HEK293 (cell line): ENCODE results near the gene ZCCHC3.

ENCODE experiments used
- CTCF ChIA-PET: fragments of 350-600 bp; formaldehyde crosslinking; extraction: SDS; loops from one replicate; lab custom pipeline; 2021; ENCODE audit warnings: antibody characterized with exemption; lab: Yijun Ruan, JAX
- POLR2A ChIA-PET: fragments of 300-600 bp; formaldehyde crosslinking; extraction: SDS; loops from one replicate; lab custom pipeline; 2020; ENCODE audit warnings: antibody characterized with exemption, inconsistent platforms; lab: Yijun Ruan, JAX
- H3K27ac ChIP-seq: fragments of 200-500 bp; sonication (Bioruptor generic); 2 replicates; pipeline ENCODE4 v1.5.1; 2014; ENCODE audit warnings: low read depth, low read length, control low read depth, inconsistent platforms; ENCODE audit errors: extremely low read depth
- H3K36me3 ChIP-seq, 2 experiments: fragments of 200-500 bp in 1 of 2; sonication (Bioruptor generic) in 1 of 2; 1 replicate in 1 of 2; 2 replicates in 1 of 2; pipeline ENCODE4 v1.5.1; 2014 to 2017; ENCODE audit warnings: inconsistent platforms in 2 of 2, low read length in 2 of 2; ENCODE audit not compliant: control insufficient read depth in 2 of 2, insufficient read depth in 1 of 2
- H3K4me1 ChIP-seq: fragments of 200-500 bp; sonication (Bioruptor generic); 2 replicates; pipeline ENCODE4 v1.5.1; 2014; ENCODE audit warnings: mild to moderate bottlenecking, low read length, inconsistent platforms; ENCODE audit not compliant: control insufficient read depth, insufficient read depth
- H3K4me3 ChIP-seq: 2 replicates; pipeline ENCODE4 v1.5.1; 2011; ENCODE audit warnings: low read depth, mild to moderate bottlenecking, control low read depth, low read length, moderate library complexity
- H3K9me3 ChIP-seq: fragments of 200-500 bp; sonication (Bioruptor generic); 2 replicates; pipeline ENCODE4 v1.5.1; 2014; ENCODE audit warnings: low read depth, low read length, inconsistent platforms; ENCODE audit not compliant: control insufficient read depth, insufficient read depth
- AEBP2 ChIP-seq: fragments of 450-650 bp; formaldehyde crosslinking; IDR thresholded peaks from 2 replicates; pipeline ENCODE4 v1.5.1; 2016; ENCODE audit warnings: missing biosample characterization, missing genetic modification characterization, borderline replicate concordance
- GLIS1 ChIP-seq: fragments of 450-650 bp; formaldehyde crosslinking; IDR thresholded peaks from 2 replicates; pipeline ENCODE4 v1.5.1; 2016; ENCODE audit warnings: missing biosample characterization, missing genetic modification characterization
- SCRT1 ChIP-seq: fragments of 450-650 bp; formaldehyde crosslinking; IDR thresholded peaks from 2 replicates; pipeline ENCODE4 v1.5.1; 2016; ENCODE audit warnings: missing biosample characterization, missing genetic modification characterization, borderline replicate concordance
- SP7 ChIP-seq: fragments of 450-650 bp; formaldehyde crosslinking; IDR thresholded peaks from 2 replicates; pipeline ENCODE4 v1.5.1; 2016; ENCODE audit warnings: missing biosample characterization, missing genetic modification characterization
- YY1 ChIP-seq: fragments of 450-650 bp; formaldehyde crosslinking; IDR thresholded peaks from 2 replicates; pipeline ENCODE4 v1.5.1; 2018; ENCODE audit warnings: missing biosample characterization, missing genetic modification characterization
- ZBTB10 ChIP-seq: fragments of 450-650 bp; formaldehyde crosslinking; IDR thresholded peaks from 2 replicates; pipeline ENCODE4 v1.5.1; 2016; ENCODE audit warnings: missing biosample characterization, missing genetic modification characterization
- ZNF155 ChIP-seq: fragments of 450-650 bp; formaldehyde crosslinking; IDR thresholded peaks from 2 replicates; pipeline ENCODE4 v1.5.1; 2016; ENCODE audit warnings: missing biosample characterization, missing genetic modification characterization
- ZNF19 ChIP-seq: fragments of 450-650 bp; formaldehyde crosslinking; IDR thresholded peaks from 2 replicates; pipeline ENCODE4; 2016; ENCODE audit warnings: missing biosample characterization, missing genetic modification characterization, low read depth
- ZNF280D ChIP-seq: fragments of 450-650 bp; formaldehyde crosslinking; IDR thresholded peaks from 2 replicates; pipeline ENCODE4 v1.5.1; 2016; ENCODE audit warnings: missing biosample characterization, missing genetic modification characterization
- ZNF341 ChIP-seq: fragments of 450-650 bp; formaldehyde crosslinking; IDR thresholded peaks from 2 replicates; pipeline ENCODE4; 2016; ENCODE audit warnings: low read depth, missing biosample characterization, missing genetic modification characterization
- ZNF350 ChIP-seq: fragments of 450-650 bp; formaldehyde crosslinking; IDR thresholded peaks from 2 replicates; pipeline ENCODE4 v1.5.0; 2017; ENCODE audit warnings: missing biosample characterization, mild to moderate bottlenecking, missing genetic modification characterization
- ZNF354C ChIP-seq: fragments of 450-650 bp; formaldehyde crosslinking; IDR thresholded peaks from 2 replicates; pipeline ENCODE4 v1.5.1; 2016; ENCODE audit warnings: missing biosample characterization, missing genetic modification characterization, low read depth, borderline replicate concordance
- ZNF394 ChIP-seq: fragments of 450-650 bp; formaldehyde crosslinking; IDR thresholded peaks from 2 replicates; pipeline ENCODE4 v1.5.1; 2016; ENCODE audit warnings: missing biosample characterization, missing genetic modification characterization, mild to moderate bottlenecking, moderate library complexity, borderline replicate concordance
- ZNF398 ChIP-seq: fragments of 450-650 bp; formaldehyde crosslinking; IDR thresholded peaks from 2 replicates; pipeline ENCODE4 v1.5.1; 2017; ENCODE audit warnings: missing biosample characterization, missing genetic modification characterization
- ZNF548 ChIP-seq: fragments of 450-650 bp; formaldehyde crosslinking; IDR thresholded peaks from 2 replicates; pipeline ENCODE4 v1.5.1; 2016; ENCODE audit warnings: missing biosample characterization, missing genetic modification characterization
- ZNF555 ChIP-seq: fragments of 450-650 bp; formaldehyde crosslinking; conservative IDR thresholded peaks from 2 replicates; pipeline ENCODE4 v1.5.1; 2017; ENCODE audit warnings: missing biosample characterization, mild to moderate bottlenecking, missing genetic modification characterization, inconsistent platforms
- ZNF585B ChIP-seq: fragments of 450-650 bp; formaldehyde crosslinking; IDR thresholded peaks from 2 replicates; pipeline ENCODE4 v1.5.1; 2016; ENCODE audit warnings: missing biosample characterization, missing genetic modification characterization
- ZNF621 ChIP-seq: fragments of 450-650 bp; formaldehyde crosslinking; IDR thresholded peaks from 2 replicates; pipeline ENCODE4 v1.5.1; 2017; ENCODE audit warnings: missing biosample characterization, missing genetic modification characterization
- ZNF624 ChIP-seq: fragments of 450-650 bp; formaldehyde crosslinking; IDR thresholded peaks from 2 replicates; pipeline ENCODE4 v1.5.1; 2017; ENCODE audit warnings: missing biosample characterization, missing genetic modification characterization
- ZNF791 ChIP-seq: fragments of 450-650 bp; formaldehyde crosslinking; IDR thresholded peaks from 2 replicates; pipeline ENCODE4 v1.5.1; 2016; ENCODE audit warnings: missing biosample characterization, missing genetic modification characterization
- ZSCAN5A ChIP-seq: fragments of 450-650 bp; formaldehyde crosslinking; IDR thresholded peaks from 2 replicates; pipeline ENCODE4 v1.5.1; 2016; ENCODE audit warnings: missing biosample characterization, missing genetic modification characterization
- TF ChIP-seq, protein P1 (sequence below): fragments of 450-650 bp; formaldehyde crosslinking; IDR thresholded peaks from 2 replicates; pipeline ENCODE4 v1.5.1; 2017; ENCODE audit warnings: missing biosample characterization, missing genetic modification characterization

Gene ZCCHC3

DNA sequence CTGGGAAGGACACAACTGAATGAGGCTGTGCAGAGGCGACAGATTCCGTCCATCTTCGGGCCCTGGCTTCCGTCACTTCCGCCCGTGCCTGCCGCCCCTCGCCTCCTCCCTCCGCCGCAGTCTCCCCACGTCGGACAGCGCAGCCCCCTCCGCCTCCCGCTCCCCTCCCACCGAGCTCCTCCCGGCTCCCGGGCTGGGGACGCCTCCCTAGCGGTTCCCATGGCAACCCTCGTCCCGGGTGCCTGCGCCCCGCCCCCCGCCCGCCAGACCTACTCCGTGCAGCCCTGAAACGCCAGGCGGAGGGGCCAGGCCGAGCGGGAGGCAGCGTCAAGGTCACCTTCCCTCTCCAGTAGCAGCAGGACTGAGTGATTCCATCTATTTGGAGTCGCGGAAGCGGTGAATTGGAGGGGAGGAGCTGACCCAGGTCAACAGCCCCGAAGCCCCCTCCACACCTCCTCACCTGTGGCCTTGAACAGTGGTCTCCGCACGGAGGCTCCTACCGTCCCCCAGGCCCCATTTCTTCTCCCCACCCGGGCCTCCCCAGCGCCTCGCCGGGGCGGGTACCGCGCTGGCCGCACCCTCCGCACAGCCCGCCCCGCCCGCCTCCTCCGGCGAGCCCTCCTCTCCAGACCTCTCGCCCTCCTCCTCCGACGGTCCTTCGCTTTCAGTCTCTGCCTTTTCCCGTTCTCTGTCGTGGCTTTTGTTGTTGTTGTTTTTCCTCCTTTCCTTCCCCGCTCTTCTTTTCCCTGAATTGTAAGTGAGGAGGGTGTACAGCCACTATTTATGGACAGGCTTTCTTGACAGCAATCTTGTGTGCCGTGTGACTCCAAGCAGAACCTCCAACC is 50.5 kb downstream of the ZCCHC3 start:
- Histone ChIP-seq H3K4me3 (peak overlapping the region; percentile 50), H3K27ac (peak overlapping the region; percentile 90), H3K9me3 (no peaks in the 10 kb centered on the region), H3K4me1 (peaks cover 10% of the 10 kb centered on the region), H3K36me3 (peaks cover 12 to 20% of the 10 kb centered on the region in 2 experiments; a peak in 2 of 3 replicates)
- CTCF ChIA-PET, result interaction anchor here (0.6 to 0.7 kb wide), 2 partner anchors 23 to 315 kb away, joined by 3 read pairs; partner anchors contain the start of gene SOX12
- POLR2A ChIA-PET, result interaction anchor here (0.5 to 2.9 kb wide), 26 partner anchors 8 to 391 kb away, joined by 3 to 23 read pairs (median 4); partner anchors contain the start of genes CSNK2A1, RBCK1, SOX12 and TRIB3
- TF ChIP-seq ZNF548, result no peak
- TF ChIP-seq SCRT1 (tag by site-specific recombination), result no peak
- peak; percentile 97 for TF ChIP-seq ZBTB10 (tag by site-specific recombination)
- TF ChIP-seq ZNF394 (tag by site-specific recombination), result no peak; the same call in 1 of the 2 replicates
- TF ChIP-seq YY1, result peak; percentile 36; the same call in 1 of the 2 replicates
- TF ChIP-seq ZNF350 (tag by site-specific recombination), result no peak
- TF ChIP-seq ZNF624 (tag by site-specific recombination), result no peak
- peak; percentile 98 for TF ChIP-seq ZNF398 (tag by site-specific recombination)
- peak; percentile 97 for TF ChIP-seq ZNF341 (tag by site-specific recombination)
- no peak for TF ChIP-seq AEBP2 (tag by site-specific recombination)
- no peak for TF ChIP-seq ZNF791 (tag by site-specific recombination)
- TF ChIP-seq ZNF280D (tag by site-specific recombination), result no peak
- TF ChIP-seq GLIS1 (tag by site-specific recombination), result peak; percentile 94
- no peak for TF ChIP-seq ZSCAN5A (tag by site-specific recombination)
- peak; percentile 82 for TF ChIP-seq SP7 (tag by site-specific recombination)
- no peak for TF ChIP-seq ZNF155 (tag by site-specific recombination)
- no peak for TF ChIP-seq ZNF621 (tag by site-specific recombination)
- TF ChIP-seq ZNF19 (tag by site-specific recombination), result no peak
- TF ChIP-seq ZNF555 (tag by site-specific recombination), result no peak
- TF ChIP-seq ZNF585B (tag by site-specific recombination), result no peak
- no peak for TF ChIP-seq ZNF354C (tag by site-specific recombination)
- TF ChIP-seq, protein P1, sequence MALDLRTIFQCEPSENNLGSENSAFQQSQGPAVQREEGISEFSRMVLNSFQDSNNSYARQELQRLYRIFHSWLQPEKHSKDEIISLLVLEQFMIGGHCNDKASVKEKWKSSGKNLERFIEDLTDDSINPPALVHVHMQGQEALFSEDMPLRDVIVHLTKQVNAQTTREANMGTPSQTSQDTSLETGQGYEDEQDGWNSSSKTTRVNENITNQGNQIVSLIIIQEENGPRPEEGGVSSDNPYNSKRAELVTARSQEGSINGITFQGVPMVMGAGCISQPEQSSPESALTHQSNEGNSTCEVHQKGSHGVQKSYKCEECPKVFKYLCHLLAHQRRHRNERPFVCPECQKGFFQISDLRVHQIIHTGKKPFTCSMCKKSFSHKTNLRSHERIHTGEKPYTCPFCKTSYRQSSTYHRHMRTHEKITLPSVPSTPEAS (tag by site-specific recombination), result peak; percentile 98
